T-helper 1 cell treated with Interleukin-12 subunit alpha and Interleukin-12 subunit beta and Interleukin-4 antibody, amounts not matched to agents 30 ng/mL and 1 ng/mL, for 36 hours (primary cell): ENCODE measurements around the gene NR3C2. TPM values are rescaled to one million over a fixed set of nuclear protein-coding genes. Genes with fewer than 3 reads are reported as not detected.
"Not testable (repeated sequence)": the region's sequence is repeated elsewhere in the genome, so short reads cannot be mapped to it uniquely, and the experiment has no call there.

Experiments
- intact Hi-C: fragments of 100-400 bp; cut with micrococcal nuclease; formaldehyde crosslinking; loops from one replicate; pipeline ENCODE4 v1.15.1; 2024
- total RNA-seq: library from RNA; stranded (reverse); gene quantifications from 2 replicates; pipeline ENCODE4 v1.2.3, GENCODE V29; 2022

NR3C2 gene
- total RNA-seq, 1 donor from 2014 or later, result 0.83 TPM

DNA sequence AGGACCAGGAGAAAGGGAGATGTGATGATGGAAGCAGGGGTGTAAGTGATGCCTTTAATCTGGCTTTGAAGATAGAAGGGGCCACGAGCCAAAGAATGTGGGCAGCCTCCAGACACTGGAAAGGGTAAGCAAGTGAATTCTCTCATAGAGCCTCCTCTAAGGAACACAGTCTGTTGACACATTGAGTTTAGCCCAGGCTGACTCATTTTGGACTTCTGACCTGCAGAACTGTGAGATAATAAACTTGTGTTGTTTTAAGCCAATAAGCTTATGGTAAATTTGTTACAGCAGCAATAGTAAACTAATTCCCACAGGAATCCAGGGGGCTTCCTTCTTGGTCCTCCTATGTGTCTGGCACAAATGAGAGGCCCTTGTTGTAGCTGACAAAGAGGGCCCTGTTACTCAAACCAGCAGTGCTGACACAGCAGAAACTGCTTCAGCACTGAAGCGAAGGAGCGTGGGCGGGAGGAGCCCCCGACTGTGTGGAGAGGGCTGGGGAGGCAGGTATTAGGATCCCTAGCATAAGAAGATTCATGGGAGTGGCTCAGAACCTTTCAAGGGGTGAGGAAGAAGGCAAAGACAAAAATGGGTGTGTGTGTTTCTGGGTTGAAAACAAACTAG lies 268.7 kb downstream of the NR3C2 start:
- intact Hi-C loops, result no loop called here

DNA sequence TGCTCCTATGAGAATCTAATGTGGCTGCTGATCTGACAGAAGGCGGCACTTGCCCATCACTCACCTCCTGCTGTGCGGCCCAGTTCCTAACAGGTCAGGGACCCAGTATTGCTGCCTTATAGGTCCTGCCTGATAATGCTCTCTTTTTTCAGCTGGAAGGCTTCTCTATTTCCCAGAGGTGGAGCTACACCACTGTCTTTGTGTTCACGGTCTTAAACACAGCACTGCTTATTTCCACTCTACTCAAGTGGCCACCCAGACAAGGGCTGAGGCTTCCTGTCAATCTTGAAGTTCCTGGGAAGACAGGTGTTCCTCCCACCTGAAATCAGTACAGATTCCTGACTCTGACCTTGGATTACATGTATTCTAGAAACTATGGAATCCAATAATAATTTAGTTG lies 270.6 kb downstream of the NR3C2 start:
- intact Hi-C loops, result no loop called here

DNA sequence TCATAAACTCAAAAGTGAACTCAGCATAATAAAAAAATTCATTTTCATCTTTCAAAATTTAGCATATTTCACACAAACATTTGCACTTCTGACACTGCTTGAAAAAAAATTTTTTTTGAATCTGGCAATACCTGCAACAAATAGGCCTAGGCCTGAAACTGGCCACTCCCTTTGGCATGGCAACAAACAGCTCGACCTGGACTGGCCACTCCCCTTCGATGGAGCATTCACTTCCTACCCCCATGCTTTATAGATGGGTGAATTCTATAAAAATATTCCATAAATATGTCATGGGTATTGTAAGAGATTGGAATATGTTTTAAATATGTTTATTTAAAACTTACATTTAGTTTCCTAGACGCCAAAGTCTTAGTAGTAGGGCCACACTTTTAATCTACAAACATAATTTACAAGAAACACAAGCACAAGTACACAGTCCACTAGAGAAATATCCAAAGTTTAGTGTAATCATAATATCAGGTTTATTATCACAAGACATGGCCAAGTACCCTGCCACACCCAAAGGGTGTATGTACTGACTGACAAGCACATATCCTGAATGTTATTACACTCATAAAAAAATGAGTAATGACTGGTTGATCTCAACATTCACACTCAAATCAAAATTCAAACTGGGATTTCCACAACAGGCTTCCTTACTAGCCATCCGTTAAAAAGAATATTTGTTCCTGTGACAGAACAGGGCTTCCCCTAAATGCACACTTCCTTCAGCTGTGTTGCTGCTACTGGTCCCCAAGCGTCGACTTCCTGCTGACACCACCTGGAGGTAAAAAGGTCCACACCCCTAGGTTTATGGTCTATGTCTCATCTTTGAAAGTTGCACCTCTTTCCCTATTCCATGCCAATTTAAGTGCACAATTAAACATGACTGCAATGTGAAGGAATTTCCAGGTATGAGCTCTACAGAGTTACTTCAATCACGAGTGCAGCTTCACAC lies 271.5 kb downstream of the NR3C2 start:
- intact Hi-C loops, result no loop called here

DNA sequence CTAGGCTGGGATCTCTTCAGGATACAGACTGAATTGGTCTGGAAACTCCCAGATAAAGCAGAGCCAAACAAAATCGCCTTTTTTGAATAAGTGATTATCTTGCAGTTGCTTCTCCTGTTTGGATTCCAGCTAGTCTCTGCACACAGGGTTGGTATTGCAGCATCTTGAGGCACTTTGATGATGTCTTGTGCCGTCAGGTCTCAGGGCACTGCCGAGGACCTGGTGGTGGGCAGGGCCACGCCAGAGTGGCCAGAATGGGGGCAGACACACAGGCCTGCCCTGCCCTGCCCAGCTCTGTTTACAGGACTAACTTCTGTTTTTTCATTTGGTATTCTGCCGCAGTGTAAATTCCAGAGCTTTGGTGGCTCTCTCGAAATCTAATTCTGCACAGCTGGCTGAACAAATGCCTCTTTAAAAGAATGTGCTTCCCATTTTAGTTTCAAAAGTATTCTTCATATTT lies 276.1 kb downstream of the NR3C2 start:
- intact Hi-C loops, result no loop called here

DNA sequence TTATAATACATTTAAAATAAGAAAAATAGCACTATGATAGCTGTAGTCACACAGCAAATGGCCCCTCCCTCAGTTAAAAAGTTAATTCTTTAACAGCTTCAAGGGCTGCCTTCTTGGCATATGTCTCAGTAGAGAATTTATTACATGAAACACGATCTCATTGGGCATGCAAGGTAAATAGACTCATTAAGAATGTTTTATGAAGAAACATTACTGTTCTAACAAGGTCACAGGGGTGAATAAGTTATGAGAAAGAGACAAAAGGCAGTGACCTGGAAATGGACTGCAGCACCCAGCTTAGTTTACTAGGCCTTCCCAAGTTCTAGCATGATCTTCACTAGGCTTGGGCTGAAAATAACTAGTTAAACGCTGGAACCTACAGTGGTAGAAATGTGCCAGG lies 277.7 kb downstream of the NR3C2 start:
- intact Hi-C loops, result no loop called here

DNA sequence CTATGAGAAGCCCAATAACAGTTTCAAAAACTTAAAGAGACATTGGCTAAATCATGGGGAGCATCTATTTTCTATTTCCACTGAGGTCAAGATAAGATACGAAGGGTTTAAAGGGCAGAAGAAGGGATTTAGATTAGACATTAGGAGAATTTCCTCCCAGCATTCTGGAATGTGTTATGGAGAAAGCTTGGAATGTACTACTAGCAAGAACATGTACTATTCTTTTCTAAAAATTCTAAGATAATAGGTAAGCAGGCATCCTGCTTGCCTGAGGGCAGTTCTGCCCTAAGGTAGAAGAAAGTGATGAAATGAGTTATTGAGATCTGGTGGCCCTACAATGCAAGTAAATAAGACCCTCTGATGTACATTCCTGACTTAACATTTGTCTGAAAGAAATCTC lies 279.2 kb downstream of the NR3C2 start:
- intact Hi-C loops, result no loop called here

DNA sequence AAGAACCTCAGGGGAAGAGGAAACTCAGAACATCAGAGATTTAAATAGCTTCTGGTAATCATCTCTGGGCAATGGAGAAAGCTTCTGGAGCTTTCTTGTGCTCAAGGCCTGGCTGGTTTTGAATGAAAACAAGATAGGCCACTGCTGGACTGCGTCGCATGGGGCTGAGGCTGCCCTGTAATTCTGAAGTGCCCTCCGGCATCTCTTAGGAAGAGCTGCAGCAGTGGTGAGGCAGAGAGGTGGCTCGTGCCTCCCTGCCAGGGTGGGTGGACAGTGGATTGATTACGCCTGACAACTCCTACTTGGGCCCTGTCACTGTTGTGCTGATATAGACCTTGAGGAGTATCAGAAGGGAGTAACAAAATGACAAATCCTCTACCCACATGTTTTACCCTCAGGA lies 279.7 kb downstream of the NR3C2 start:
- intact Hi-C loops, result no loop called here

DNA sequence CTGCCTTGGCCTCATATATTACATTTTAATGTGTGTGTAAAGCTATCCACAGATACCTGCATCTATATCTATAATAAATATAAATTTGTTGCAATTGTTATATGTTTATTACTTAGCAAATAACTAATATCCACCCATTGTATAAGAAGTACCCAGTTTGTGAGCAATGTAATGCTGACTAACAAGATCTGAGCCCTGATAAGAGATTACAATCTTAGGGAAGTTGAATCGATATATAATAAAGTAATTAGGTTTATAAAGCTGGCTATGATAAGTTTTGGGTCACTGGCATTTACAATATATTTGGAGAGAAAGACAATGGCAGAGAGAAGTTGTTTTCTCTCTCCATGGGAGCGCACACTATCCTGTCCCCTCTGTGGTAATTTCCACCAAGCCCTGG lies 280.6 kb downstream of the NR3C2 start:
- intact Hi-C loops, result no loop called here

DNA sequence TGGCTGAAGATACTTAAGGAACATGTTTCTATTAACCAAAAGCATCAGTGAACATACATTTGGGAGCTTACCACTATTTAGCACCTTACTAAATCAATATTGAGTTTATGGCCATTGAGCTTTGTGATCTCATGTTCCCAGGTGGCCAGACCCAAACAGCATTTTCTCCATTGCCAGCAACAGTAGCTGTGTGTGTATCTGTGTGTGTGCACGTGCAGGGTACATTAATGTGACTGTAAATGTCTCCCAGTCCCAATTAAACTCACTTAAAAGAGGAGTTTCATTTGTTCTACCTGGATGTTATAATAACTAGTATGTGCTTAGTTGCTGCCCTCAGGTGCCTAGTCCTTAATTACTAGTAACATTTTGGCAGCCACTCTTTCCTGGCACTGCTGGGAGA lies 282.4 kb downstream of the NR3C2 start:
- intact Hi-C loops, result loop anchor here (10.0 kb wide), 1 partner anchor 235 kb away; no protein-coding TSS in a partner anchor

DNA sequence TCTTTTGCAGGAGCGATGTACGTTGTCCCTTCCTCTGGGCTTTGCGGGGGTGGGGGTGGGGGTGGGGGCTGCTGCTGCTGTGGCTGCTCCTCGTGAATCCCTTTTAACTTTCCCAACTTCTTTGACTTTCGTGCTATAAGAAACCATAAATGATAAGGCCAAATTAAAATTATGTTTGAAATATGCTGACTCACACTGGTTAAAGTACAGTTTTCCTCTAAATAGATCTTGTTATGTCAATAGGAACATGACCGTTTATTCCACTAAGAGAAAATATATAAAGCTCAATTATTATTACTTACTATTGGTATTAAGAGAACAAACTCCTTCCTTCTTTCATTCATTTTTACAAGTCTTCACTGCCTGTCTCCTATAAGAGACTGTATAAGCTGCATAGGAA lies 287.4 kb downstream of the NR3C2 start:
- intact Hi-C loops, result loop anchor here (5.0 to 10.0 kb wide), 2 partner anchors 107 to 230 kb away; no protein-coding TSS in a partner anchor

DNA sequence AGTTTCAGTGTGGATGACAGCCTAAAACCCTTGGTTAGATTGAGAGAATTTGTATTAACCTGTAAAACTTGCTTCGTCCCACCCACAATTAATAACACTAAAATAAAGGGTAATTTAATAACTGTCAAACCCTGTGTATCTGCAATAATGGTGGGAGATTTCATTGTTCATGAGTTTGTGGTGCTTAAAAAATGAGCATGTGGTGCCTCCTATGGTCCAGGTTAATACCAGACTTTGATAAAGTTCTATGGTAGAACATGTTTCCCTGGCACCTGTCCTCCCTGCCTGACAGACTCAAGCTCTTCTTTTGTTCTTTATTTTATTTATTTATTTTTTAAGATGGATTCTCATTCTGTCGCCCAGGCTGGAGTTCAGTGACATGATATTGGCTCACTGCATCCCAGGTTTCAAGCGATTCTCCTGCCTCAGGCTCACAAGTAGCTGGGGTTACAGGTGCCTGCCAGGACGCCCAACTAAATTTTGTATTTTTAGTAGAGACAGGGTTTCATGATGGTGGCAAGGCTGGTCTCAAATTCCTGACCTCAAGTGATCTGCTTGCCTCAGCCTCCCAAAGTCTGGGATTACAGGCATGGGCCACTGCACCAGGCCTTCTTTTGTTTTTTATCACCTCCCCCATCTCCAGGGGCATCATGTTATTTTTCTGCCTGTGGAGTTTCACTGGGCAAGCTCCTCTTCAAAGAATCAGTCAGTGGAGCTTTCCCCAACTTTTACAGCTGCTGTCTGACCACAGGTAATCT lies 289.2 kb downstream of the NR3C2 start:
- intact Hi-C loops, result loop anchor here (1.0 to 10.0 kb wide), 3 partner anchors 106 to 228 kb away; no protein-coding TSS in a partner anchor

DNA sequence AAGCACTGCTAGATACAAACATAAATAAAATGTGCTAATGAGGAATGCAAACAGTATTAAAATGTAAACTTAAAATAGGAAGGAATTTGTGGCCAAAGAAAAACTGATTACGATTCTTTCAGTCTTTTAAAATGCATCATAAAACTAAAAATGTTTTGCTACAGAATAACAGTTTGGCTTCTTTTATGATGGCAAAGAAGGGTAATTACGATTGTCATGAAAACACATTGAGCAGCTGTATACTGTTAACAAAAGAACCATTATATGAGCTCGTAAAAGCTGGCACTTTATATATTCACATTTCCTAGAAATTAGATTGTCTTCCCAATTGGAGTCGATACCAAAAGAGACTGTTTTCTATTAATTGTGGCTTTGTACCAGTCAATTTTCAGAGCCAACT lies 290.4 kb downstream of the NR3C2 start:
- intact Hi-C loops, result loop anchor here (5.0 to 10.0 kb wide), 2 partner anchors 105 to 227 kb away; no protein-coding TSS in a partner anchor

DNA sequence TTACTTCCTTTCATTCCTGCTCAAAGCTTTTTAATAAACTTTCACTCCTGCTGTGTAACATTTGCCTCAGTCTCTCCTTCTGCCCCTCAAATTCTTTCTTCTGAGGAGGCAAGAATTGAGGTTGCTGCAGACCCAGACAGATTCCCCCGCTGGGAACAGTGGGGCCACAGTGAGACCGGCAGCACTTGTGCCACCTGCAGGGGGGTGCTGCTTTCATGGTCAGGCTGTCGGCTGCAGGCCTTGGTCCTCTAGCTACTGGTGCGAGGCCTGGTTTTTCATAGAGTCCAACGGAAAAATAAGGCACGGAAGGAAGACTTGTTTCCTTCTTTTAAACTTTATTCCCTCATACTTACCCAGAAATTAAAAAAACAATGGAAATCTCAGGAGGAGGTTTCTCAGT lies 296.7 kb downstream of the NR3C2 start:
- intact Hi-C loops, result no loop called here

DNA sequence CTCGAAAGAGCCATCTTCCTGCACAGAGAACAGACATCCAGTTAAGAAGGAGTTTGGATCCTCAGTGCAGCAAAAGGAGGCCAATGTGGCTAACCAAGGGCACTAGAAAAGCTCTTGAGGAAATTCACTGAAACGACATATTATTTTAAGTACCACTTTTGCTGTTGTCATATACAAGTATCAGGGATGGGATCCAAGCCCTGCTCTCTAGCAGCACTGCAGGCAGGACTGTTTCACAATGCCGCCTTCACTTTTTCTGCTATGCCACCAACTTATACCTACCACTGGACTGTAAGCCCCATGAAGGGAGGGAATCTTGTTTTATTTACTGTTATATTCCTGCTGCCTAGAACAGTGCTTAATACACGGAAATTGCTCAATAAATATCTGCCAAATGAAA lies 299.0 kb downstream of the NR3C2 start:
- intact Hi-C loops, result no loop called here

DNA sequence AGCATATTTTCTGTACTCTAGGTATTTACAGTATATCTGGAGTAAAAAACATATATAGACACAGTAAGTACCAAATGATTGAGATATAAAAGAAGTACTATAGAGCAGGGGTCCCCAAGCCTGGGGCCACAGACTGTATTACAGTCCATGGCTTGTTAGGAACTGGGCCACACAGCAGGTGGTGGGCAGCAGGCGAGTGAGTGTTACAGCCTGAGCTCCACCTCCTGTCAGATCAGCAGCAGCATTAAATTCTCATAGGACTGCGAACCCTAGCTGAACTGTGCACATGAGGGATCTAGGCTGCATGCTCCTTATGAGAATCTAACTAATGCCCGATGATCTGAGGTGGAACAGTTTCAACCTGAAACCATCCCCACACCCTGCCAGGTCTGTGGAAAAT lies 300.7 kb downstream of the NR3C2 start:
- intact Hi-C loops, result no loop called here

DNA sequence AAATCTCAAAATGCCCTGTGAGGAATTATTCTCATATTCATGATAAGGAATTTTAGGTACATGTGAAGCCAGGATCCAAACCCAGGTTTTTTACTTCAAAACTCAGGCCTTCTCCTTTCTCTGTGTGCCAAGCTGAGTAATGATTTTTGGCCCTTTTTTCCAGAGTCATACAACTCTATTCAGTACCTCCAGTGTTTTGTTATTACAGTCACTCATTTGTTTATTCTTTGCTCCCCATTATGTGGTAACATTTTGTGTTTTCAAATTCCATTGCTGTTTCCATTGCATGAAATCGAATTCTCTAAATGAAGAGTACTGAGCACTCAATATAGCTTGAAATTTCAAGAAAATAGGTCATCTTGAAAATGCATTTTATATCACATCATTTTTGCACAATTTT lies 315.4 kb downstream of the NR3C2 start:
- intact Hi-C loops, result no loop called here

DNA sequence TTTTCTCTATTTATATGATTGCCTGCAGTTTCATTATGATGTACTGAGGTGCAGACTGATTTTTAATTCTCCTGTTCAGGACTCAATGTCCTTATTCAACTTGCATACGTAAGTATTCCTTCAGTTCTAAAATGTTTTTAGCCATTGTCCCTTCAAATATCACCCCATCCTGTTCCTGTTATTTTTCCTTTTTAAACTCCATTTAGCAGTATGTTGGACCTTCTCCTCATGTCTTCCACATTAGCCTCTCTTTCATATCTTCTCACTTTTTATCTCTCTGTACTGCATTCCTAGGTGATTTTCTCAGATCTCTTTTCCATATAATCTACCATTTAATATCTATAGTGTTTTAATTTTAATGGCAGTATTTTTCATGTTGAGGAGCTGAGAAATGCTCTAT lies 317.7 kb downstream of the NR3C2 start:
- intact Hi-C loops, result no loop called here

DNA sequence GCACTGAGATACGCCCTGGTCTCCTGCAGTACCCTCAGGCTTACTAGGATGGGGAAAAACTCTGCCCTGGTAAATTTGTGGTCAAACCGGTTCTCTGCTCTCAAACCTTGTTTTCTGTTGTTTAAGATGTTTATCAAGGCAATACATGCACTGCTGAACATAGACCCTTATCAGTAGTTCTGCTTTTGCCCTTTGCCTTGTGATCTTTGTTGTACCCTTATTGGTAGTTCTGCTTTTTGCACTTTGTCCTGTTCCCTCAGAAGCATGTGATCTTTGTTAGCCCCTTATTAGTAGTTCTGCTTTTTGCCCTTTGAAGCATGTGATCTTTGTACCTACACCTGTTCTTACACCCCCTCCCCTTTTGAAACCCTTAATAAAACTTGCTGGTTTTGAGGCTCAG lies 319.1 kb downstream of the NR3C2 start:
- intact Hi-C loops, result not testable (repeated sequence)

DNA sequence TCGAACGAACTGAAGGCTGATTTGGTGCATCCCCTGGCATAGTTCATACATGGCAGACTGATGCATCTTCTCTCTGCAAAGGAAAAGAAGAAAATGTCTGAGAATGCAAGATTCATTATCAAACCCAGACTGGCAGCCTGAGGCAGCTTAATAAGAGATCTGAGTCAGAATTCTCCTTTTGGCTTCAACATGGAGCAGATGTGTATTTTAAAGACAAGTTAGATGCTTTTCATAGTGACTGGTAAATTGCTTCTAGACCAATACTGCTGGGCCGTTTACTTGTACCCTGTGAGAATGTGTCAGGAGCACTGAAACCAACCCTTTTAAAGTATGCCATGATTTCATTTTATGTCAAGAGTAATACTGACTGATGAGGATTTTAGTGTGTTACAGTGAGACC lies 322.0 kb downstream of the NR3C2 start:
- intact Hi-C loops, result no loop called here

DNA sequence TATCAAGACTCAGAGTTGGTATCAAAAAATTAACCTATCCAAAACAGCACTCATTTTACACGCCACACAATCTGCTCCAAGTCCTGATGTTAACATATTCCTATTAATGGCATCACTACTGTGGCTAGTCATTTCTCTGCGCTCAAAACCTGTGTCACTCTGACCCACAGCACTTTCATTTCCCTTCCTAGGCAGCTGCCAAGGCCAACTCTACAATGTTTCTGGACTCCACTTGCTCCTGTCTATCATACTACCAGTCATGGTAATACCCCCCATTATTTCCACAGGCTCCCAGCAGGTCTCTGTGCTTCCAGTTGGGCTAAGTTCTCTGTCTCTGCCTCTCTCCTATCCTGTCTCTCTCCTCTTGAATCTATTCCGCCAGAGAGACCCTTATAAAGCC lies 323.6 kb downstream of the NR3C2 start:
- intact Hi-C loops, result no loop called here

DNA sequence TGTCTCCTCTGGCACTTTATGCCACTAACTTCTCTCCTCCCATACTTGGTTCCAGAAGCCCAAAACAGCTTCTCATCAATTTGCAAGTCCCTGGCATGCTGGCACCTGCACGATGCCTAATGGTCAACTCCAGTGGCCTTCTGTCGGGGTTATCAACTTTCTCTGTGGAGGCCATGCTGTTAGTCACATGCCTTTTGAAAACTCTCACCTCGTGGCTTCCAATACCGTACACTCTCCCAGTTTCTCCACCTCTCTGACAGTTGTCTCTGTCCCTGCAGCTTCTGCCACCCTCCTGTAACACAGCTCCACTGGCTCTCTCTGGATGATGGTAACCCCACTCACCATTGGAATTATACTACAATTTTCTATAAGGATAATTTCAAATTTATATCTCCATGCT lies 324.0 kb downstream of the NR3C2 start:
- intact Hi-C loops, result no loop called here

DNA sequence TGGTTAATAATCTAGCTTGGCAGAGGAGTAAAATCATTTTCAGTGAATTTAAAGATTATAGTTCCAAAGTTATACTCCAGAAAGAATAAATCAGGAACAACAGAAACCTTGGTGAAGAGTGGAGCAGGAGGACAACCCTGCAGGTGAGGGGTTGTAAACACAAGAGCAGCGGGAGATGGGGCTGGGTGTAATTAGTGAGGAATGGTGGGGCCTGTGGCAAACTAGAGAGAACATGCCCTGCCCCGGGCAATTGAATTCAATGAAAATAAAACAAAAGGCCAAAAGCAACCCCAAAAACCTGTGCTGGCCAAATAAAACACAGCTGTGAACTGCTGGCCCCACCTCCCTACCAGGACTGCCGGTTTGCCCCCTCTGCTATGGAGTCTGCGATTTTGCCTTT lies 325.2 kb downstream of the NR3C2 start:
- intact Hi-C loops, result no loop called here
